T-cell (primary cell): ENCODE results near the gene FHL3. TPM values are rescaled to one million over a fixed set of nuclear protein-coding genes. Genes with fewer than 3 reads are reported as not detected.

Experiments used
- ATAC-seq, 4 experiments: fragments of 200-7000 bp in 3 of 4; fragments of 150-1000 bp in 1 of 4; cut with Tn5 transposase; replicated peaks in 1 of 4; 1 replicate in 3 of 4; 2 replicates in 1 of 4; pipeline ENCODE4 v1.10.0; 2021; ENCODE audit warnings: moderate library complexity in 3 of 4, mild to moderate bottlenecking in 2 of 4, moderate number of reproducible peaks in 1 of 4
- CTCF ChIA-PET, 2 donors: fragments of 300-600 bp; sonication (Branson Sonifier 250); formaldehyde crosslinking; loops; one replicate each; lab custom pipeline; 2022; ENCODE audit warnings: antibody characterized with exemption in 2 of 2; lab: Charles Lee
- POLR2A ChIA-PET, 2 donors: fragments of 300-600 bp; sonication (Branson Sonifier 250); formaldehyde crosslinking; loops; one replicate each; lab custom pipeline; 2022; ENCODE audit warnings: antibody characterized with exemption in 2 of 2; lab: Charles Lee
- DNase-seq, 35 experiments: peaks; one replicate each; pipeline versions ENCODE4 v3.0.0 to v3.0.0-alpha.2; 2013 to 2023
- H3K27ac ChIP-seq: one replicate; pipeline ENCODE4 v1.5.1; 2013; ENCODE audit warnings: low read length
- H3K27me3 ChIP-seq, 2 experiments: replicated peaks in 1 of 2; 1 replicate in 1 of 2; 2 replicates in 1 of 2; pipeline versions ENCODE4 v1.6.1 to v1.7.0; 2013; ENCODE audit warnings: low read length in 1 of 2, mixed read lengths in 1 of 2; ENCODE audit not compliant: control insufficient read depth in 2 of 2, insufficient read depth in 2 of 2; ENCODE audit errors: extremely low read depth in 1 of 2
- H3K36me3 ChIP-seq, 2 donors: 1 replicate in 1 of 2; 2 replicates in 1 of 2; pipeline versions ENCODE4 v1.6.1 to v1.7.0; 2013; ENCODE audit warnings: low read length in 1 of 2; ENCODE audit not compliant: control insufficient read depth in 2 of 2, insufficient read depth in 1 of 2; ENCODE audit errors: extremely low read depth in 1 of 2
- H3K4me1 ChIP-seq, 2 experiments: 1 replicate in 1 of 2; 2 replicates in 1 of 2; pipeline versions ENCODE4 v1.6.1 to v1.7.0; 2013; ENCODE audit warnings: low read length in 2 of 2, mixed read lengths in 1 of 2; ENCODE audit not compliant: insufficient read depth in 2 of 2, control insufficient read depth in 1 of 2; ENCODE audit errors: extremely low read depth in 1 of 2
- H3K4me3 ChIP-seq, 2 donors: 1 replicate in 1 of 2; 2 replicates in 1 of 2; pipeline versions ENCODE4 v1.5.1 to v1.7.0; 2013; ENCODE audit warnings: mild to moderate bottlenecking in 2 of 2, low read length in 1 of 2, moderate library complexity in 1 of 2; ENCODE audit not compliant: control insufficient read depth in 1 of 2; ENCODE audit errors: extremely low read depth in 1 of 2
- H3K9me3 ChIP-seq: 2 replicates; pipeline ENCODE4 v1.7.0; 2013
- H3K27ac Mint-ChIP-seq, 2 donors: one replicate each; pipeline ENCODE4 v1.8.0; 2020 to 2021; ENCODE audit warnings: mild to moderate bottlenecking in 2 of 2, mixed read lengths in 2 of 2
- H3K27me3 Mint-ChIP-seq, 2 donors: one replicate each; pipeline ENCODE4 v1.8.0; 2021 to 2022; ENCODE audit warnings: mixed read lengths in 2 of 2
- H3K36me3 Mint-ChIP-seq: one replicate; pipeline ENCODE4 v1.8.0; 2021; ENCODE audit warnings: mixed read lengths
- H3K4me1 Mint-ChIP-seq, 3 donors: one replicate each; pipeline ENCODE4 v1.8.0; 2020 to 2022; ENCODE audit warnings: mixed read lengths in 3 of 3, mild to moderate bottlenecking in 1 of 3
- H3K4me3 Mint-ChIP-seq, 3 donors: one replicate each; pipeline ENCODE4 v1.8.0; 2020 to 2022; ENCODE audit warnings: mild to moderate bottlenecking in 3 of 3, mixed read lengths in 3 of 3, moderate library complexity in 3 of 3
- H3K9me3 Mint-ChIP-seq, 3 donors: one replicate each; pipeline ENCODE4 v1.8.0; 2020 to 2022; ENCODE audit warnings: mixed read lengths in 3 of 3
- WGBS: methylation state at CpG from one replicate; pipeline ENCODE4 v1.1.5; 2013; ENCODE audit warnings: missing lambda C conversion rate; ENCODE audit not compliant: insufficient coverage; 5-methylcytosine and 5-hydroxymethylcytosine counted together
- total RNA-seq, 35 experiments: library from RNA in 6 of 35; stranded (reverse) in 6 of 35; fragments of 120-200 nt in 1 of 35; gene quantifications; one replicate each; pipeline versions ENCODE4 v1.2.1 to v1.2.4 and lab custom pipeline; 2013 to 2026

FHL3 gene
- total RNA-seq, 5 donors from 2014 or later (not counting 1 experiment from before 2014, with no cell fraction given) = 4.1 to 19.3 (median 8.1) TPM

DNA sequence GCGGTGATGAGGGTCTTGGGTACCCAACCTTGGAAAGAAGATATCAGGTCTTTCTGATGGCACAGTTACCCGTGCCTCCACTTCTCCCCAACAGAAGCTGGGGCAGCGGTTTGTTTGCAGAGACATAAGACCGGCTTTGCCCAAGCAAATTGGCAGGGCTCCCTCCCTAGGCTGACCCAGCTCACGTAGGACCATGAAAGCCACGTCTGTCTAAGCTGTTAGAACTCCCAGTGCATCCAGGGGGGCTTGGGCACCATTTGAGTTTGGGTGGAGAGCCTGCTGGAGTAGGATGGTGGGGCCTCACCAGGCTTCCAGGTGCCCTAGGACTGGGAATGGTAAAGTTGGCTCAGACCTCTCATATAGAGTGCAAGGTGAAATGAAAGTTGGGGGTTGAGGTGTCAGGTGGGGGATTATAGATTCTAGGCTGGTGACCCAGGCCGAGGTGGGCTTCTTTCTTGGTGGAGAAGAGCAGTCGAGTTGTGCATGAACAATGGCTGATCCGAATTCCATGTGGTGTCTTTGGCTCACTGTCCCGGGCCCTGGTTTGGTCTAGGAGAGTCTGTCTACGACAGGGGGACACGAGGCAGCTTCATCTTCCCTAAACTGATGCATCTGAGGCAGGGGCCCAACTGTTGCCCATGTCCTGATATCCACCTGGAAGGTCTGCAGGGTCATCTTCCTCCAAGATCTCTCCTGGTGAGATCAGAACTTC, 37.9 kb upstream of the FHL3 start:
- H3K27me3 ChIP-seq = peaks cover 5 to 67% of the 10 kb centered on the region in 2 experiments
- no peak overlapping the region for H3K4me3 ChIP-seq
- POLR2A ChIA-PET = no interaction called here
- Mint-ChIP-seq H3K9me3 (no peaks in the 10 kb centered on the region), H3K27me3 (peaks cover 57 to 61% of the 10 kb centered on the region in 2 donors), H3K4me1 (peaks cover 10 to 20% (median 18%) of the 10 kb centered on the region in 3 donors), H3K4me3 (peak overlapping the region in 2 of 3 donors; percentile 34 to 81), H3K36me3 (no peaks in the 10 kb centered on the region), H3K27ac (peak overlapping the region in 1 of 2 donors; percentile 52)
- no peak overlapping the region for H3K27ac ChIP-seq
- peaks cover 2 to 26% of the 10 kb centered on the region in 2 experiments for H3K4me1 ChIP-seq
- no peak for ATAC-seq
- no peak for DNase-seq
- WGBS = 80% methylated on average over 6 of the region's 12 CpGs
- CTCF ChIA-PET = no interaction called here
- H3K36me3 ChIP-seq = no peaks in the 10 kb centered on the region
- no peaks in the 10 kb centered on the region for H3K9me3 ChIP-seq

GRCh38 chr1:38041936-38042834, 36.9 kb upstream of the FHL3 start:
- no peak overlapping the region for H3K27ac Mint-ChIP-seq
- Histone ChIP-seq H3K36me3 (no peaks in the 10 kb centered on the region), H3K27me3 (peaks cover 3 to 61% of the 10 kb centered on the region in 2 experiments), H3K4me3 (no peak overlapping the region), H3K9me3 (no peaks in the 10 kb centered on the region), H3K27ac (no peak overlapping the region), H3K4me1 (peaks cover 2 to 19% of the 10 kb centered on the region in 2 experiments)
- no peaks in the 10 kb centered on the region for H3K9me3 Mint-ChIP-seq
- POLR2A ChIA-PET = interaction anchor here in 1 of 2 donors (0.6 kb wide), 2 partner anchors 128 to 544 kb away, joined by 4 to 6 read pairs; no protein-coding TSS in a partner anchor
- 80% methylated on average over 15 of the region's 21 CpGs for WGBS
- DNase-seq = no peak
- ATAC-seq = no peak
- CTCF ChIA-PET = no interaction called here
- H3K4me3 Mint-ChIP-seq = no peak overlapping the region
- H3K4me1 Mint-ChIP-seq = peaks cover 10 to 20% (median 16%) of the 10 kb centered on the region in 3 donors
- H3K27me3 Mint-ChIP-seq = peaks cover 60 to 61% of the 10 kb centered on the region in 2 donors
- no peaks in the 10 kb centered on the region for H3K36me3 Mint-ChIP-seq

DNA sequence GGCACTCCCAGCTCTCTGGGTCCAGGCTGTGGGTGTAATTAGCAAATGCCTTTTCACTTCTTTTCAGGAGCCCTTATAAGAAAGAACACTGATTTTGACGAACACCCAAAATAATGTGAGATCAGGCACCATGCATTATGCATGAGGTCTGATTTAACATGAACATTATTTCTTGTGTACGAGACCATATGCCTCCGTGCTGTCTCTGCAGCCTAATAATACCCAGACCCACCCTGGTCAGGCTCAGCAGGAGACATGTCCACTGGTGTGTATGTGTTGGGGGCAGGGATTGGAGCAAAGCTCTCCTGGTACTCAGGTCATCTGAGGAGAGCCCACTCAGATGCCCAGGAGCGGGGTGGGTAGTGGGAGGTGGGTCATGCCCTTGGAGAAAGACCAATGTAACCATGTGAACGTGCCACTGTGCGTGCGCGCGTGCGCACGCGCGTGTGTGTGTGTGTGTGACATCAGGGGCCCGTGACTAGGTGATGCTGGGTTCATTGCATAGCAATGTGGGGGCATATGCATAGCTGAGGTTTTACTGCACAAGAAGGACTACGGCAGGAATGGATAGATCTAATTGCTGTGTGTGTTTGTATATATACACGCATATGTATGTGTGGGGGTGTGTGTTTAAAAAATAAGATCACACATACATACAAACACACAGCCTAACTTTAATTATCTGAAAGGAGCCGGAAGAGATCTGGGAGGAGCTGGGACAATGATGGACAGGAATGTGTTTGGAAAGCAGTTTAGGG, 34.2 kb upstream of the FHL3 start:
- H3K4me1 Mint-ChIP-seq = peaks cover 7 to 18% (median 10%) of the 10 kb centered on the region in 3 donors
- no peaks in the 10 kb centered on the region for H3K36me3 Mint-ChIP-seq
- CTCF ChIA-PET = no interaction called here
- Histone ChIP-seq H3K36me3 (no peaks in the 10 kb centered on the region), H3K4me3 (no peak overlapping the region), H3K9me3 (no peaks in the 10 kb centered on the region), H3K27ac (no peak overlapping the region), H3K27me3 (peaks cover 3 to 54% of the 10 kb centered on the region in 2 experiments), H3K4me1 (peaks cover 0 to 6% of the 10 kb centered on the region in 2 experiments)
- peaks cover 56 to 58% of the 10 kb centered on the region in 2 donors for H3K27me3 Mint-ChIP-seq
- H3K4me3 Mint-ChIP-seq = no peak overlapping the region
- H3K27ac Mint-ChIP-seq = no peak overlapping the region
- no peaks in the 10 kb centered on the region for H3K9me3 Mint-ChIP-seq
- 94% methylated on average over 14 of the region's 17 CpGs for WGBS
- POLR2A ChIA-PET = no interaction called here
- ATAC-seq (no peak), DNase-seq (no peak)

- Mint-ChIP-seq H3K4me1 (peaks cover 3 to 11% (median 6%) of the 10 kb centered on the region in 3 donors), H3K4me3 (no peak overlapping the region), H3K27ac (no peak overlapping the region), H3K9me3 (no peaks in the 10 kb centered on the region), H3K27me3 (peaks cover 51 to 53% of the 10 kb centered on the region in 2 donors), H3K36me3 (no peaks in the 10 kb centered on the region)
- Histone ChIP-seq H3K27ac (no peak overlapping the region), H3K27me3 (peaks cover 3 to 52% of the 10 kb centered on the region in 2 experiments), H3K36me3 (no peaks in the 10 kb centered on the region), H3K4me3 (no peak overlapping the region), H3K9me3 (no peaks in the 10 kb centered on the region), H3K4me1 (no peaks in the 10 kb centered on the region)
- no peak for ATAC-seq
- ChIA-PET CTCF (no interaction called here), POLR2A (no interaction called here)
- 87% methylated on average over 7 of the region's 10 CpGs for WGBS
- DNase-seq = no peak
These were observed 33.5 kb upstream of the FHL3 start for GRCh38 chr1:38038861-38039260.

DNA sequence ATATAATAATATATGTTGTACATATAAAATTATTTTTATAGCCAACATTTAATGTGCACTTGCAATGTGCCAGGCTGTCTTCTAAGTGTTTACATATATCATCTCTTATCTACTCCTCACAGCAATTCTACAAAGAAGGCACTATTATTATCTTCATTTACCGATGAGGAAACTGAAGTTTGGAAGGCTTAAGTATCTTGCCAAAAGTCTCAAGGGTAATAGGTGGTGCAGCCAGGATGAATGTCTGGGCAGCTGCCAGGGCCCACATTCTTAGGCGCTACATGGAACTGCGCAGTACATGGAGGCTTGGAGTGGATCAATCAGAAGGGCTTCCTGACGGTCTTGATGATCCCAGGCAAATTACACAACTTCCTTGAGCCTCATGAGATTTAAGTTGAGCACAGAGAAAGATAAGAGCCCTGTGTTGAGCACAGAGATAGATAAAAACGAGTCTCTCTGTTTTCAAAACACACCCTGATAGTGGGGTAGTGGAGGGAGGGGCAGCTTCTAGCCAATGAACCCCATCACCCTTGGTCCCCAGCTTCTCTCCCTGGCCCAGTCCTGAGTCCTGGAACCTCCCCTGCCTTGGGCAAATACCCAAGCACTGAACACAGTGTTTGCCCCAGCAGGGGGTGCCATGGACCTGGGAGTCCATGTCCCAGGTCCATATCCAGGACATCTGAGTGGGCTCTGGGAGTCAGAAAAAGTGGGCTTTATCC, 32.1 kb upstream of the FHL3 start:
- Mint-ChIP-seq H3K27ac (no peak overlapping the region), H3K4me1 (no peaks in the 10 kb centered on the region), H3K9me3 (no peaks in the 10 kb centered on the region), H3K36me3 (no peaks in the 10 kb centered on the region), H3K27me3 (peaks cover 37 to 42% of the 10 kb centered on the region in 2 donors), H3K4me3 (no peak overlapping the region)
- ChIA-PET POLR2A (no interaction called here), CTCF (no interaction called here)
- Histone ChIP-seq H3K4me3 (no peak overlapping the region), H3K36me3 (no peaks in the 10 kb centered on the region), H3K9me3 (no peaks in the 10 kb centered on the region), H3K4me1 (no peaks in the 10 kb centered on the region), H3K27ac (no peak overlapping the region), H3K27me3 (peaks cover 0 to 39% of the 10 kb centered on the region in 2 experiments)
- WGBS = 94% methylated on average over 3 of the region's 5 CpGs
- ATAC-seq = no peak
- no peak for DNase-seq
